ENCODE results near the gene PDZRN3. TPM values are rescaled to one million over a fixed set of nuclear protein-coding genes. Genes with fewer than 3 reads are reported as not detected.

PDZRN3 gene
- total RNA-seq, 1 experiment from 2014 or later: 0.17 TPM

GRCh38 chr3:73409138-73409763 is 215.5 kb downstream of the PDZRN3 start:
- RAD21 ChIA-PET (ENCODE audit: low non-redundant PET in 1 of 2, low total read pairs in 2 of 2, uncharacterized antibody in 2 of 2, unreplicated experiment in 2 of 2): no interaction called here
- BruUV-seq (replicated peaks): no TSS peak
- Histone ChIP-seq H3K4me2 (ENCODE audit: low read length) (no peak overlapping the region), H2AFZ (ENCODE audit: low read depth, low read length, poor library complexity, severe bottlenecking) (no peak overlapping the region), H3K4me3 (replicated peaks in 1 of 2; ENCODE audit: low read depth in 1 of 2, low read length in 2 of 2) (no peak overlapping the region), H3K27ac (ENCODE audit: low read depth, low read length) (no peak overlapping the region), H4K20me1 (ENCODE audit: insufficient read depth) (no peaks in the 10 kb centered on the region), H3K4me1 (ENCODE audit: control insufficient read depth in 1 of 2, insufficient read depth in 2 of 2, low read length in 2 of 2) (no peaks in the 10 kb centered on the region), H3K9ac (ENCODE audit: low read length) (no peak overlapping the region), H3K9me3 (ENCODE audit: control insufficient read depth in 1 of 2, insufficient read depth in 1 of 2, low read depth in 1 of 2, low read length in 2 of 2) (no peaks in the 10 kb centered on the region), H3K79me2 (ENCODE audit: insufficient read depth, low read length) (no peaks in the 10 kb centered on the region), H3K27me3 (ENCODE audit: insufficient read depth, low read length) (peaks cover 31% of the 10 kb centered on the region), H3K36me3 (ENCODE audit: control insufficient read depth in 1 of 2, insufficient read depth in 2 of 2, low read length in 2 of 2) (no peaks in the 10 kb centered on the region), H3K9me2 (ENCODE audit: insufficient read depth) (no peaks in the 10 kb centered on the region)
- intact Hi-C loops (cut with micrococcal nuclease): no loop called here
- POLR2A ChIA-PET: no interaction called here
- CTCF ChIA-PET: no interaction called here
- TF ChIP-seq SRF (IDR thresholded peaks at IDR 0.05; ENCODE audit: low read depth): no peak
- no peak for TF ChIP-seq MAX (IDR thresholded peaks at IDR 0.05)
- TF ChIP-seq ELF1 (IDR thresholded peaks at IDR 0.05; ENCODE audit: borderline replicate concordance, low read depth): no peak
- TF ChIP-seq ZFX (IDR thresholded peaks at IDR 0.05): no peak
- no peak for TF ChIP-seq FOSL1 (IDR thresholded peaks at IDR 0.05; ENCODE audit: low read depth)
- TF ChIP-seq ZNF274 (IDR thresholded peaks at IDR 0.05; ENCODE audit: low read depth, low read length): no peak
- TF ChIP-seq REST (IDR thresholded peaks at IDR 0.05; ENCODE audit: low read depth): no peak
- no peak for TF ChIP-seq POLR2A (IDR thresholded peaks at IDR 0.05; ENCODE audit: borderline replicate concordance, extremely low read depth, insufficient read depth, insufficient read length)
- TF ChIP-seq ATF3 (IDR thresholded peaks at IDR 0.05): no peak
- TF ChIP-seq CTCF (IDR thresholded peaks at IDR 0.05 in 2 of 3, conservative IDR thresholded peaks at IDR 0.05 in 1 of 3; ENCODE audit: borderline replicate concordance in 1 of 3, insufficient read depth in 1 of 3, low read depth in 2 of 3, low read length in 2 of 3): no peak
- no peak for ATAC-seq
- DNase-seq (ENCODE audit: low read depth, low spot score): no peak

All from HCT116 (cell line).